Ovary (tissue), 3 donors: Measurements from ENCODE around the gene PNMA1.

Source experiments
- CTCF ChIP-seq, 3 donors: fragments of 450-650 bp in 2 of 3; fragments of 200-600 bp in 1 of 3; IDR thresholded peaks; one replicate each; pipeline versions ENCODE4 v1.5.1 to v1.8.0; 2016 to 2022; ENCODE audit warnings: antibody characterized with exemption in 3 of 3, mild to moderate bottlenecking in 1 of 3
- EP300 ChIP-seq: sonication (generic); formaldehyde crosslinking; IDR thresholded peaks from one replicate; pipeline ENCODE4 v1.6.1; 2017; ENCODE audit warnings: antibody characterized with exemption
- POLR2A ChIP-seq: fragments of 450-650 bp; IDR thresholded peaks from one replicate; pipeline ENCODE4 v1.6.1; 2017; ENCODE audit warnings: antibody characterized with exemption, mild to moderate bottlenecking, moderate library complexity
- donor health status: DM: no; HTN: no; CAD: no.

DNA sequence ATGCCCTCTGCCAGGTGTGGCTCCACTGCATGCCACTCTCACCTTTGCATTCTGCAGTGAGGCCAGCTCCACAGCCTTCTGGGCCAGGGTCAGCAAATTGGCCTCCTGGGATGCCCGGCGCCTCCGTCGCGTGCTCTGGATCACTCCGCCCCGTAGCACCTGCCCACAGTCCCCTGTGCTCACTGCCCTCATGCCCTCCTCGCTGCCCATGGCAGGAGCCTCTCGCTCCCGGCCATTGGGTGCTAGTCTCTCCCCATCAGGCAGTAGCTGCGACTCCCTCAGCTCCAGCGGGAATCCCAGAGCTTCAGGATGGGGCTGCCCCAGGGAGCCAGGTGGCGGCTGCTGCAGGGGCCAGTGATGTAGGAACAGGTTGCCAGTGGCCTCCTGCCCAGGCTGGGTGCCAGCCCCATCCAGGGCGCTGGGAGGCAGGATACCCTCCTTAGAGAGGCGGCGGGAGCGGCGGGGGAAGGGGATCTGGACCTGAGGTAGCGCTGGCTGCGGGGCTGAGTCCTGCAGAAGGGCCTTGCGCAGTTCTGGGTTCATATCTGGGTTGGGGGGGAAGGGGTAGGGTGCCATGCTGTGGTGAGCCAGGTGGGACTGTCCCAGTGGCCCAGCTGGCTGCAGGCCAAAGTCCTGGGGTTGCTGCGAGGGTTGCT, 24.5 kb upstream of the PNMA1 start:
- TF ChIP-seq POLR2A (no peak), CTCF (IDR thresholded peaks at IDR 0.05) (no peak), EP300 (no peak)
